HCT116 (cell line): ENCODE results near the gene ARHGAP42.

Source experiments
- EZH2 ChIP-seq: fragments of 200-600 bp; sonication (generic); IDR thresholded peaks from 2 replicates; pipeline ENCODE4 v1.6.1; 2017; ENCODE audit warnings: antibody characterized with exemption, mixed run types
- EZH2phosphoT487 ChIP-seq: fragments of 200-600 bp; IDR thresholded peaks from 2 replicates; pipeline ENCODE4 v1.6.1; 2018; ENCODE audit warnings: antibody characterized with exemption, borderline replicate concordance
- POLR2A ChIP-seq: IDR thresholded peaks from 2 replicates; pipeline ENCODE4 v1.7.0; 2011; ENCODE audit warnings: borderline replicate concordance; ENCODE audit not compliant: insufficient read depth, insufficient read length; ENCODE audit errors: extremely low read depth
- TF ChIP-seq, protein P1 (sequence below), 3 experiments: fragments of 200-600 bp in 1 of 3; sonication (generic) in 1 of 3; IDR thresholded peaks in 2 of 3; conservative IDR thresholded peaks in 1 of 3; 2 replicates each; pipeline ENCODE4 v1.5.1; 2012 to 2017; ENCODE audit warnings: low read depth in 2 of 3, low read length in 2 of 3, antibody characterized with exemption in 1 of 3, borderline replicate concordance in 1 of 3, control low read depth in 1 of 3, mild to moderate bottlenecking in 1 of 3, mixed read lengths in 1 of 3, mixed run types in 1 of 3, moderate library complexity in 1 of 3; ENCODE audit not compliant: insufficient read depth in 1 of 3

DNA sequence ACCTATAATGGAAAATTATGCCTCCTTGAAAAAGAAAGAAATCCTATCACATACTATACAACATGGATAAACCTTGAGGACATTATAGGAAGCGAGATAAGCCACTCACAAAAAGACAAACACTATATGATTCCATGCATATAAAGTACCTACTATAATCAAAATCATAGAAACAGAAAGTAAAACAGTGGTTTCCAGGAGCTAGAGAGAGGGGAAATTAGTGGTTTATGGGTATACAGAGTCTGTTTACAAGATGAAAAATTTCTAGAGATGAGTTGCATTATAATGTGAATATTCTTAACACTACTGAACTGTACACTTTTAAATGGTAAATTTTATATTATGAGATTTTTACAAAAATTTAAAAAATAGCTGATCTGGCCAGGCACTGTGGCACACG is 40.5 kb upstream of the ARHGAP42 start:
- TF ChIP-seq EZH2phosphoT487 (no peak), POLR2A (no peak), EZH2 (no peak)
- TF ChIP-seq, protein P1, sequence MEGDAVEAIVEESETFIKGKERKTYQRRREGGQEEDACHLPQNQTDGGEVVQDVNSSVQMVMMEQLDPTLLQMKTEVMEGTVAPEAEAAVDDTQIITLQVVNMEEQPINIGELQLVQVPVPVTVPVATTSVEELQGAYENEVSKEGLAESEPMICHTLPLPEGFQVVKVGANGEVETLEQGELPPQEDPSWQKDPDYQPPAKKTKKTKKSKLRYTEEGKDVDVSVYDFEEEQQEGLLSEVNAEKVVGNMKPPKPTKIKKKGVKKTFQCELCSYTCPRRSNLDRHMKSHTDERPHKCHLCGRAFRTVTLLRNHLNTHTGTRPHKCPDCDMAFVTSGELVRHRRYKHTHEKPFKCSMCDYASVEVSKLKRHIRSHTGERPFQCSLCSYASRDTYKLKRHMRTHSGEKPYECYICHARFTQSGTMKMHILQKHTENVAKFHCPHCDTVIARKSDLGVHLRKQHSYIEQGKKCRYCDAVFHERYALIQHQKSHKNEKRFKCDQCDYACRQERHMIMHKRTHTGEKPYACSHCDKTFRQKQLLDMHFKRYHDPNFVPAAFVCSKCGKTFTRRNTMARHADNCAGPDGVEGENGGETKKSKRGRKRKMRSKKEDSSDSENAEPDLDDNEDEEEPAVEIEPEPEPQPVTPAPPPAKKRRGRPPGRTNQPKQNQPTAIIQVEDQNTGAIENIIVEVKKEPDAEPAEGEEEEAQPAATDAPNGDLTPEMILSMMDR (IDR thresholded peaks at IDR 0.05 in 2 of 3, conservative IDR thresholded peaks at IDR 0.05 in 1 of 3; ENCODE audit: borderline replicate concordance in 1 of 3, insufficient read depth in 1 of 3, low read depth in 2 of 3, low read length in 2 of 3) = no peak
